HepG2 (cell line): ENCODE data around the gene UBE2O. TPM values are rescaled to one million over a fixed set of nuclear protein-coding genes. Genes with fewer than 3 reads are reported as not detected.

ENCODE experiments used
- BCL6 ChIP-seq: IDR thresholded peaks from 2 replicates; pipeline ENCODE4 v1.6.1; 2016; ENCODE audit warnings: missing genetic modification reagents, missing compliant biosample characterization
- EP300 ChIP-seq, 3 experiments: sonication (generic) in 1 of 3; formaldehyde crosslinking in 1 of 3; IDR thresholded peaks; 2 replicates each; pipeline versions ENCODE4 v1.5.1 to v1.6.1; 2011 to 2020; ENCODE audit warnings: low read depth in 2 of 3, low read length in 2 of 3, borderline replicate concordance in 1 of 3, improper control_type of control experiment in 1 of 3, mild to moderate bottlenecking in 1 of 3, missing genetic modification reagents in 1 of 3, moderate library complexity in 1 of 3
- FOXA3 ChIP-seq: IDR thresholded peaks from 2 replicates; pipeline ENCODE4 v1.6.1; 2016; ENCODE audit warnings: missing genetic modification reagents, missing compliant biosample characterization
- FOXO1 ChIP-seq: sonication (generic); formaldehyde crosslinking; IDR thresholded peaks from 2 replicates; pipeline ENCODE4 v1.4.0; 2020; ENCODE audit warnings: missing genetic modification reagents
- HIC2 ChIP-seq: sonication (generic); formaldehyde crosslinking; IDR thresholded peaks from 2 replicates; pipeline ENCODE4 v1.9.0; 2022; ENCODE audit warnings: low read depth, missing genetic modification reagents
- KAT8 ChIP-seq: IDR thresholded peaks from 2 replicates; pipeline ENCODE4 v1.6.1; 2016; ENCODE audit warnings: missing genetic modification reagents, missing compliant biosample characterization
- RBFOX2 ChIP-seq: fragments of 200-400 bp; formaldehyde crosslinking; IDR thresholded peaks from 2 replicates; pipeline ENCODE4 v1.6.1; 2017; ENCODE audit warnings: low read depth, mild to moderate bottlenecking, low read length
- SIN3A ChIP-seq: IDR thresholded peaks from 2 replicates; pipeline ENCODE4 v1.6.1; 2011; ENCODE audit warnings: low read depth, mild to moderate bottlenecking, control low read depth, low read length, borderline replicate concordance
- SMAD3 ChIP-seq: sonication (generic); formaldehyde crosslinking; IDR thresholded peaks from 2 replicates; pipeline ENCODE4 v1.4.0; 2020; ENCODE audit warnings: missing genetic modification reagents
- SOX6 ChIP-seq, 2 experiments: fragments of 450-650 bp in 1 of 2; sonication (generic) in 1 of 2; formaldehyde crosslinking in 1 of 2; IDR thresholded peaks; 2 replicates each; pipeline versions ENCODE4 v1.4.0 to v1.6.1; 2017 to 2020; ENCODE audit warnings: antibody characterized with exemption in 1 of 2, mild to moderate bottlenecking in 1 of 2, missing genetic modification reagents in 1 of 2
- TGIF2 ChIP-seq: IDR thresholded peaks from 2 replicates; pipeline ENCODE4 v1.6.1; 2016; ENCODE audit warnings: control low read depth, missing compliant biosample characterization
- ZBTB7A ChIP-seq: sonication (generic); formaldehyde crosslinking; IDR thresholded peaks from 2 replicates; pipeline ENCODE4 v1.8.0; 2022; ENCODE audit warnings: mild to moderate bottlenecking, missing genetic modification reagents
- ZNF253 ChIP-seq: sonication (generic); formaldehyde crosslinking; IDR thresholded peaks from 2 replicates; pipeline ENCODE4 v1.8.0; 2022; ENCODE audit warnings: mild to moderate bottlenecking, missing genetic modification reagents, borderline replicate concordance
- ZNF256 ChIP-seq: sonication (generic); formaldehyde crosslinking; conservative IDR thresholded peaks from 2 replicates; pipeline ENCODE4 v1.4.0; 2020; ENCODE audit warnings: missing genetic modification reagents
- ZNF33A ChIP-seq: sonication (generic); formaldehyde crosslinking; IDR thresholded peaks from 2 replicates; pipeline ENCODE4 v1.5.1; 2020; ENCODE audit warnings: missing genetic modification reagents, mild to moderate bottlenecking, moderate library complexity, borderline replicate concordance
- ZNF362 ChIP-seq: sonication (generic); formaldehyde crosslinking; IDR thresholded peaks from 2 replicates; pipeline ENCODE4 v1.4.0; 2020; ENCODE audit warnings: missing genetic modification reagents, mild to moderate bottlenecking, borderline replicate concordance
- ZNF598 ChIP-seq: sonication (generic); formaldehyde crosslinking; IDR thresholded peaks from 2 replicates; pipeline ENCODE4 v1.5.1; 2020; ENCODE audit warnings: mild to moderate bottlenecking, missing genetic modification reagents, borderline replicate concordance
- ZNF687 ChIP-seq: sonication (generic); formaldehyde crosslinking; IDR thresholded peaks from 2 replicates; pipeline ENCODE4 v1.5.1; 2020; ENCODE audit warnings: mild to moderate bottlenecking, missing genetic modification reagents, moderate library complexity
- ZNF710 ChIP-seq: sonication (generic); formaldehyde crosslinking; IDR thresholded peaks from 2 replicates; pipeline ENCODE4 v1.5.0; 2020; ENCODE audit warnings: mild to moderate bottlenecking, missing genetic modification reagents, borderline replicate concordance
- polyA plus RNA-seq, 8 experiments: library from polyadenylated mRNA; depleted of rRNA in 3 of 8; stranded (reverse) in 7 of 8; unstranded in 1 of 8; fragments of >200 nt; fragmentation: Illumina TruSeq in 4 of 8; extraction: Trizol in 4 of 8; gene quantifications; 2 replicates each; pipeline versions ENCODE4 v1.2.1 to v1.2.3, GENCODE V29; 2011 to 2016; ENCODE audit warnings: low read depth in 4 of 8, missing spikeins in 1 of 8, mixed read lengths in 1 of 8; ENCODE audit not compliant: insufficient read depth in 1 of 8
- total RNA-seq, 5 experiments: library from RNA; depleted of rRNA; stranded (reverse); fragments of >200 nt; fragmentation: Illumina TruSeq; extraction: Trizol; gene quantifications; 2 replicates each; pipeline ENCODE4 v1.2.3, GENCODE V29; 2016; ENCODE audit warnings: low read depth in 1 of 5

UBE2O gene
- total and polyA plus RNA-seq, 2 of the 13 experiments (the other 11 are each of a cell fraction or from before 2014, with no cell fraction given), result 21.5 to 23.5 TPM

GRCh38 chr17:76351526-76352071 is 101.4 kb downstream of the UBE2O start (continued):
- TF ChIP-seq ZNF256 (CRISPR knock-in tag) (no peak), ZNF598 (CRISPR knock-in tag) (0 out of 2 replicates have a peak, but pooled peaks have one; percentile 45), FOXA3 (CRISPR knock-in tag) (peak; percentile 85), RBFOX2 (peak; percentile 61; the same call in 1 of the 2 replicates), ZNF33A (CRISPR knock-in tag) (0 out of 2 replicates have a peak, but pooled peaks have one; percentile 78), HIC2 (CRISPR knock-in tag) (no peak), ZNF687 (CRISPR knock-in tag) (peak; percentile 2; the same call in 1 of the 2 replicates), BCL6 (peak; percentile 80), SOX6 (IDR thresholded peaks at IDR 0.05) (no peak), SOX6 (CRISPR knock-in tag; IDR thresholded peaks at IDR 0.05) (peak; percentile 60; the same call in 1 of the 2 replicates), TGIF2 (peak; percentile 53; the same call in 1 of the 2 replicates), ZBTB7A (no peak), ZNF253 (no peak), ZNF710 (CRISPR knock-in tag) (0 out of 2 replicates have a peak, but pooled peaks have one; percentile 15), SMAD3 (CRISPR knock-in tag) (0 out of 2 replicates have a peak, but pooled peaks have one; percentile 33), KAT8 (CRISPR knock-in tag) (peak; percentile 36; the same call in 1 of the 2 replicates), EP300 (IDR thresholded peaks at IDR 0.05; ENCODE audit: low read depth in 2 of 2, low read length in 2 of 2) (peak in 1 of 2 experiments; percentile 75; a peak in 2 of 4 replicates), EP300 (CRISPR knock-in tag; IDR thresholded peaks at IDR 0.05; ENCODE audit: borderline replicate concordance) (peak; percentile 22; the same call in 1 of the 2 replicates), SIN3A (0 out of 2 replicates have a peak, but pooled peaks have one; percentile 72), FOXO1 (peak; percentile 77; the same call in 1 of the 2 replicates), ZNF362 (CRISPR knock-in tag) (peak; percentile 82)
